GM18867 (cell line): ENCODE results near the gene NSDHL.
A peak's percentile ranks its signal among the peaks of the same experiment; 100 is the strongest.

Experiments
- ATAC-seq: cut with Tn5 transposase; IDR thresholded peaks from one replicate; pipeline ENCODE4 v1.9.1; 2021; ENCODE audit warnings: mild to moderate bottlenecking, moderate library complexity; ENCODE audit not compliant: unreplicated experiment

Gene NSDHL

GRCh38 chrX:152892999-152893891, 62.4 kb downstream of the NSDHL start:
- ATAC-seq: no peak

- no peak for ATAC-seq
Observed at GRCh38 chrX:152893980-152894610, 63.2 kb downstream of the NSDHL start.

- ATAC-seq: no peak
Observed at GRCh38 chrX:152895121-152895520, 64.3 kb downstream of the NSDHL start.

- ATAC-seq: no peak
Observed at GRCh38 chrX:152895724-152896420, 65.0 kb downstream of the NSDHL start.

GRCh38 chrX:152896450-152896849, 65.6 kb downstream of the NSDHL start:
- ATAC-seq: no peak

GRCh38 chrX:152897222-152898131, 66.6 kb downstream of the NSDHL start, which contains the start of gene ZNF185:
ZNF185 (plus strand) TSS chrX:152898067; CDS start chrX:152914490, 16,423 bp downstream.
- ATAC-seq: no peak

- ATAC-seq: no peak
Observed at GRCh38 chrX:152898442-152898841, 67.6 kb downstream of the NSDHL start.

- no peak for ATAC-seq
Observed at GRCh38 chrX:152899111-152899873, 68.4 kb downstream of the NSDHL start.

GRCh38 chrX:152899874-152900719, 69.2 kb downstream of the NSDHL start:
- no peak for ATAC-seq

- ATAC-seq: no peak
Observed at GRCh38 chrX:152900937-152901445, 70.1 kb downstream of the NSDHL start.

- no peak for ATAC-seq
Observed at GRCh38 chrX:152901816-152902501, 71.1 kb downstream of the NSDHL start.

GRCh38 chrX:152902502-152902820, 71.6 kb downstream of the NSDHL start:
- ATAC-seq: no peak

- no peak for ATAC-seq
Observed at GRCh38 chrX:152903589-152903988, 72.7 kb downstream of the NSDHL start.

GRCh38 chrX:152904151-152905080, 73.6 kb downstream of the NSDHL start:
- peak; percentile 52 for ATAC-seq

- no peak for ATAC-seq
Observed at GRCh38 chrX:152905081-152905420, 74.2 kb downstream of the NSDHL start.

GRCh38 chrX:152907084-152907651, 76.3 kb downstream of the NSDHL start:
- no peak for ATAC-seq

- ATAC-seq: no peak
Observed at GRCh38 chrX:152908486-152908885, 77.6 kb downstream of the NSDHL start.
